Measurements from ENCODE around the gene NCOA7. TPM values are rescaled to one million over a fixed set of nuclear protein-coding genes. Genes with fewer than 3 reads are reported as not detected.
"Not testable (repeated sequence)": the region's sequence is repeated elsewhere in the genome, so short reads cannot be mapped to it uniquely, and the experiment has no call there.

Gene NCOA7
- total RNA-seq, 2 experiments from 2014 or later: 42.3 to 43.4 TPM

DNA sequence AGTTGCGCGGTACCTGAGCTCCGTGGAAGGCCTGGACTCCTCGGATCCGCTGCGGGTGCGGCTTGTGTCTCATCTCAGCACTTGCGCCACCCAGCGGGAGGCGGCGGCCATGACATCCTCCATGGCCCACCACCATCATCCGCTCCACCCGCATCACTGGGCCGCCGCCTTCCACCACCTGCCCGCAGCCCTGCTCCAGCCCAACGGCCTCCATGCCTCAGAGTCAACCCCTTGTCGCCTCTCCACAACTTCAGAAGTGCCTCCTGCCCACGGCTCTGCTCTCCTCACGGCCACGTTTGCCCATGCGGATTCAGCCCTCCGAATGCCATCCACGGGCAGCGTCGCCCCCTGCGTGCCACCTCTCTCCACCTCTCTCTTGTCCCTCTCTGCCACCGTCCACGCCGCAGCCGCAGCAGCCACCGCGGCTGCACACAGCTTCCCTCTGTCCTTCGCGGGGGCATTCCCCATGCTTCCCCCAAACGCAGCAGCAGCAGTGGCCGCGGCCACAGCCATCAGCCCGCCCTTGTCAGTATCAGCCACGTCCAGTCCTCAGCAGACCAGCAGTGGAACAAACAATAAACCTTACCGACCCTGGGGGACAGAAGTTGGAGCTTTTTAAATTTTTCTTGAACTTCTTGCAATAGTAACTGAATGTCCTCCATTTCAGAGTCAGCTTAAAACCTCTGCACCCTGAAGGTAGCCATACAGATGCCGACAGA is 31.4 kb upstream of the NCOA7 start:
- intact Hi-C loops (cut with micrococcal nuclease): no loop called here
- Mint-ChIP-seq H3K36me3 (no peaks in the 10 kb centered on the region), H3K9me3 (no peaks in the 10 kb centered on the region), H3K4me1 (ENCODE audit: low read depth) (peaks cover 3% of the 10 kb centered on the region), H3K27me3 (peaks cover 28% of the 10 kb centered on the region), H3K4me3 (no peak overlapping the region), H3K27ac (no peak overlapping the region)
- CTCF ChIA-PET: interaction anchor here (1.0 to 4.8 kb wide), 3 partner anchors 197 to 448 kb away, joined by 3 to 18 read pairs (median 3); partner anchors contain the start of gene HINT3
- DNase-seq: peak; percentile 16
- POLR2A ChIA-PET: no interaction called here

GRCh38 chr6:125759959-125760457 is 30.8 kb upstream of the NCOA7 start:
- peaks cover 24% of the 10 kb centered on the region for H3K27me3 Mint-ChIP-seq

GRCh38 chr6:125764121-125764671 is 26.6 kb upstream of the NCOA7 start:
- ChIA-PET POLR2A (no interaction called here), CTCF (interaction anchor here (0.6 to 6.1 kb wide), 5 partner anchors 9 to 612 kb away, joined by 3 to 34 read pairs (median 5); no protein-coding TSS in a partner anchor)
- Mint-ChIP-seq H3K9me3 (no peaks in the 10 kb centered on the region), H3K4me3 (no peak overlapping the region), H3K36me3 (no peaks in the 10 kb centered on the region), H3K27me3 (peaks cover 44% of the 10 kb centered on the region), H3K27ac (no peak overlapping the region), H3K4me1 (ENCODE audit: low read depth) (peaks cover 3% of the 10 kb centered on the region)
- intact Hi-C loops (cut with micrococcal nuclease): loop anchor here (10.0 kb wide), 1 partner anchor 569 kb away; no protein-coding TSS in a partner anchor
- DNase-seq: no peak

More at GRCh38 chr6:125759959-125760457, 30.8 kb upstream of the NCOA7 start:
- intact Hi-C loops (cut with micrococcal nuclease): loop anchor here (10.0 kb wide), 1 partner anchor 565 kb away; no protein-coding TSS in a partner anchor
- ChIA-PET CTCF (interaction anchor here (1.0 to 4.8 kb wide), 3 partner anchors 196 to 449 kb away, joined by 3 to 18 read pairs (median 3); partner anchors contain the start of gene HINT3), POLR2A (no interaction called here)
- DNase-seq: no peak
- H3K4me3 Mint-ChIP-seq: no peak overlapping the region
- H3K9me3 Mint-ChIP-seq: no peaks in the 10 kb centered on the region
- no peak overlapping the region for H3K27ac Mint-ChIP-seq
- no peaks in the 10 kb centered on the region for H3K36me3 Mint-ChIP-seq
- H3K4me1 Mint-ChIP-seq (ENCODE audit: low read depth): peaks cover 3% of the 10 kb centered on the region

GRCh38 chr6:125765944-125766343 is 24.8 kb upstream of the NCOA7 start:
- intact Hi-C loops (cut with micrococcal nuclease): loop anchor here (5.0 to 10.0 kb wide), 2 partner anchors 571 to 614 kb away; partner anchors contain the start of gene TPD52L1
- H3K4me3 Mint-ChIP-seq: no peak overlapping the region
- H3K36me3 Mint-ChIP-seq: peaks cover 2% of the 10 kb centered on the region
- H3K27ac Mint-ChIP-seq: no peak overlapping the region
- ChIA-PET POLR2A (no interaction called here), CTCF (interaction anchor here (0.6 to 6.1 kb wide), 4 partner anchors 229 to 455 kb away, joined by 3 to 34 read pairs (median 9); no protein-coding TSS in a partner anchor)
- no peaks in the 10 kb centered on the region for H3K9me3 Mint-ChIP-seq
- H3K27me3 Mint-ChIP-seq: peaks cover 35% of the 10 kb centered on the region
- H3K4me1 Mint-ChIP-seq (ENCODE audit: low read depth): peaks cover 3% of the 10 kb centered on the region
- no peak for DNase-seq

DNA sequence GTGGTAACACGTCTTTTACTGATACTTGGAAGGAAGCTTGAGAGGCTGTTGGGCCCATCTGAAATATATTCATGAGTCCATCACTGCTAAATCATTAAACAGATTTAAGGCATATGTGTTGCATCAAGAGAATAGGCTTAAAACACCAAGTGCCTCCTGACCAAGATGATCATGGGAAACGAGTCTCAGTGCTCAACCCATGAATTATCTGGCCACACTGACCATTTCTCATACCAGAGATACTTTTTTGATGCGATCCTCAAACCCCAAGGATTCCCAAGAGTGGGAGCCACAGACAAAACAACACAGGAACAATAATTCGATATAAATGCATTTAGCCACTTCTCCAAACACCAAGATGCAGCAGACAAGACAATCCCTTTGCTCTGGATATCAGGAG is 24.1 kb upstream of the NCOA7 start:
- Mint-ChIP-seq H3K36me3 (peaks cover 2% of the 10 kb centered on the region), H3K9me3 (no peaks in the 10 kb centered on the region), H3K4me1 (ENCODE audit: low read depth) (peaks cover 3% of the 10 kb centered on the region), H3K4me3 (no peak overlapping the region), H3K27ac (no peak overlapping the region), H3K27me3 (peaks cover 33% of the 10 kb centered on the region)
- no peak for DNase-seq
- intact Hi-C loops (cut with micrococcal nuclease): loop anchor here (5.0 to 10.0 kb wide), 2 partner anchors 572 to 614 kb away; partner anchors contain the start of gene TPD52L1
- CTCF ChIA-PET: interaction anchor here (0.8 to 6.1 kb wide), 4 partner anchors 10 to 456 kb away, joined by 3 to 34 read pairs (median 9); no protein-coding TSS in a partner anchor
- POLR2A ChIA-PET: no interaction called here

DNA sequence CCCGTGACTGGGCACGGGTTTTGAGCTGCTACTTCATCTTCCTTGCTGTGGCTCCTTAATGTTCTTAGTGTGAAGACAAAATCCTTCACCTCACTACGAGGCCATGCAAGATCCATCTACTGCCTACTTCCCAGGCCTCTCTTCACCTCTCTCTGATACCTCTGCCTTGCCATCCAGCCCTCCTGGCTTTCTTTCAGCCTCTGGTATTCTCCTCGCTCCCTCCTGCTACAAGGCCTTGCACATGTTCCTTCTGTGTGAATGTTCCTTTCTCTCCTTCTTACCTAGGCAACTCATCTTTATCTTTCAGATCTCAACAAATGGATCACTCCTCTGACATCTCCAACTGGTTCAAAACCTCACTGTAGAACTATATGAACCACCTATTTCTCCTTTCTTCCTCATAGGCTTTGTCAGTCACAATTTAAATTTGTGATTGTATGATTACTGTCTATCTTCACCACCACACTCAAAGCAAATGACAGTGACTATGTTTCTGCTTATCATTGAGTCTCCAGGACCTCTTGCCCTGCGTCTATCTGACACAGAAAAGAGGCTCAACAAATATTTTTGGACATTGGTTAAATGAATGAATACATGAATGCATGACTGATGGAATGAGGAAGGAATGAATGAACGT is 21.5 kb upstream of the NCOA7 start:
- ChIA-PET POLR2A (no interaction called here), CTCF (interaction anchor here (0.7 to 6.1 kb wide), 8 partner anchors 12 to 616 kb away, joined by 3 to 34 read pairs (median 4); partner anchors contain the start of gene TPD52L1)
- Mint-ChIP-seq H3K36me3 (peaks cover 2% of the 10 kb centered on the region), H3K27me3 (peaks cover 25% of the 10 kb centered on the region), H3K4me3 (no peak overlapping the region), H3K4me1 (ENCODE audit: low read depth) (peaks cover 7% of the 10 kb centered on the region), H3K9me3 (no peaks in the 10 kb centered on the region), H3K27ac (no peak overlapping the region)
- intact Hi-C loops (cut with micrococcal nuclease): loop anchor here (1.0 to 10.0 kb wide), 3 partner anchors 458 to 617 kb away; partner anchors contain the start of gene TPD52L1
- DNase-seq: no peak

DNA sequence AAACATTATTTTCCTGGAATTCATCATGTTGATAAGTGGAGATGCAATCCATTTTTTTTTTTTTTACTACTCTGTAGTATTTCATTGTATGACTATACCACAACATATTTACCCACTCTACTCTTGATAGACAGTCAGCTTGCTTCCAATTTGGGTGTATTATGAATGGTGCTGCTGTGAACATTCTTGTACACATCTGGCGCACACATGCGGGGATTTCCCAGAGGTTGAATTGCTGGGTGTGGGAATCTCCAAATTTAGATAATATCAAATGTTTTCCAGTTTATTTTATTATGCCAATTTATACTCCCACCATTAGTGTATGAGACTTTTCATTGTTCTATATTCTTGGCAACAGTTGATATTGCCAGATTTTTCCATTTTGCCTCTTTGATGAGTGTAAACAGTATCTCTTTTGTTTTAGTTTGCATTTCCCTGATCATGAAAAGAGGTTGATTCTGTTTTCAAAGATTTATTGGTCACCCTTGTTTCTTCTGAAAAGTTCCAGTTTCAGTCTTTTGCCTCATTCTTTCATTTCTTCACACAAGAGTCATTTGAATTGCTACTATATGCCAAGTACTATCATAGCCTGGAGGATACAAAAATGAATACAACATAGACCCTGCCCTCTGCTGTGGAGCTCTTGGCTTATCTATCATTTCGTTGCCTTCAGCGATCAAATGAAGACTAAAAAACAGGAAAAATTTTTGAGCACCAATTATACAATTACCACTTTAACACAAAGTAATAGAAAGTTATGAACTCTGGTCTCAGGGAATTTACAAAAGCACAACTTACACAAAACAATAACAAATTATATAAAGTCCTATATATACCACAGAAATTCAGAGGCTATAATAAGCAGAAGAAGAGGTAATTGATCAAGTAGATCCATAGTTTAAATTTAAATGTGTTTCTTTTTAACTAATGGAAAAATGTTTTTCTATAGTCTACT is 17.1 kb upstream of the NCOA7 start:
- Mint-ChIP-seq H3K9me3 (no peaks in the 10 kb centered on the region), H3K36me3 (peaks cover 2% of the 10 kb centered on the region), H3K4me1 (ENCODE audit: low read depth) (peaks cover 7% of the 10 kb centered on the region), H3K27me3 (peaks cover under 1% of the 10 kb centered on the region), H3K4me3 (no peak overlapping the region), H3K27ac (no peak overlapping the region)
- ChIA-PET CTCF (no interaction called here), POLR2A (no interaction called here)
- DNase-seq: peak; percentile 35
- intact Hi-C loops (cut with micrococcal nuclease): no loop called here

DNA sequence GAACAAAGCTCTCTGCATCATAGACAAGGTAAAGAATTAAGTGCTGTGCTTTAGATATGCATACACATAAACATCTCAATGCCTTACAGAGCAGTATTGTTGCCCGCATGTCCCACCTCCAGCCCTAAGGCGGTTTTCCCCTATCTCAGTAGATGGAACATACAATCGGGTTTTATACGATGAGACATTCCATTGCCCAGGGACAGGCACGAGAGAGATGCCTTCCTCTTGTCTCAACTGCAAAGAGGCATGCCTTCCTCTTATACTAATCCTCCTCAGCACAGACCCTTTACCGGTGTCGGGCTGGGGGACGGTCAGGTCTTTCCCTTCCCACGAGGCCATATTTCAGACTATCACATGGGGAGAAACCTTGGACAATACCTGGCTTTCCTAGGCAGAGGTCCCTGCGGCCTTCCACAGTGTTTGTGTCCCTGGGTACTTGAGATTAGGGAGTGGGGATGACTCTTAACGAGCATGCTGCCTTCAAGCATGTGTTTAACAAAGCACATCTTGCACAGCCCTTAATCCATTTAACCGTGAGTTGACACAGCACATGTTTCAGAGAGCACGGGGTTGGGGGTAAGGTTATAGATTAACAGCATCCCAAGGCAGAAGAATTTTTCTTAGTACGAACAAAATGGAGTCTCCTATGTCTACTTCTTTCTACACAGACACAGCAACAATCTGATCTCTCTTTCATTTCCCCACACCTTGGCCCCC is 14.5 kb upstream of the NCOA7 start:
- H3K9me3 Mint-ChIP-seq; H3K27ac Mint-ChIP-seq; H3K4me3 Mint-ChIP-seq; H3K27me3 Mint-ChIP-seq; POLR2A ChIA-PET; H3K4me1 Mint-ChIP-seq (ENCODE audit: low read depth); H3K36me3 Mint-ChIP-seq; DNase-seq; intact Hi-C loops (cut with micrococcal nuclease): not testable (repeated sequence)
- CTCF ChIA-PET: interaction anchor here (1.0 kb wide), 1 partner anchor 24 kb away, joined by 3 read pairs; no protein-coding TSS in a partner anchor

DNA sequence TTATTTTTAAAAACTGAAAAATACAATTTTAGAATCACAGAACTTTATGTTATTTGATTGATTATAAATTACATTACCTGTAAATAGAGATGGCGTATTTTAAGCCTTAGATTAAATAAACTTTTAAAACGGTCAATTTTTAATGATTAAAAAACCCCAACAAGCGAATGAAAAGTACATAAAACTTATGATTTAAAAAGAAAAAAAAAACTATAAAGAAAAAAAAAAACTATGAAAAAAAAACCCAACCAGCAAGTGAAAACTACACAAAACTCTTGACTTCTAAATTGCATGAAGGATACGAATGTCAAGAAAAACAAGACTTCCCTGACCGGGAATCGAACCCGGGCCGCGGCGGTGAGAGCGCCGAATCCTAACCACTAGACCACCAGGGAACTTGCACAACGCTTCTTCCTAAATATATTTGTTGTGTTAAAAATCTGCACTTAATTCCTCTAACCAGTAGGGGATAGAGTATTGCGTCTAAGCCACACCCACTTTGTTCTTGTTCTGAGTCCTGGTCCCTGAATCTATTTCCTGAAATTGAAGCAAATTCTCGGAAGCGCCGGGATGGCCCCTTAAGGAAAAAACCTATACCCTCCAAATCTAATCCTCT is 10.7 kb upstream of the NCOA7 start:
- intact Hi-C loops (cut with micrococcal nuclease): loop anchor here (1.0 to 5.0 kb wide), 5 partner anchors 31 to 1487 kb away; partner anchors contain the start of genes HEY2, HINT3, RNF146 and TRMT11
- POLR2A ChIA-PET: interaction anchor here (0.9 to 2.6 kb wide), 7 partner anchors 10 to 480 kb away, joined by 3 to 101 read pairs (median 11); partner anchors contain the start of genes HINT3, NCOA7 and TRMT11
- CTCF ChIA-PET: interaction anchor here (1.3 to 3.9 kb wide), 10 partner anchors 11 to 469 kb away, joined by 4 to 93 read pairs (median 10); partner anchors contain the start of genes HINT3, NCOA7 and TRMT11
- H3K27ac Mint-ChIP-seq: no peak overlapping the region
- no peak overlapping the region for H3K4me3 Mint-ChIP-seq
- H3K27me3 Mint-ChIP-seq: no peaks in the 10 kb centered on the region
- peak; percentile 90 for DNase-seq
- peaks cover 14% of the 10 kb centered on the region for H3K4me1 Mint-ChIP-seq (ENCODE audit: low read depth)
- no peaks in the 10 kb centered on the region for H3K9me3 Mint-ChIP-seq
- no peaks in the 10 kb centered on the region for H3K36me3 Mint-ChIP-seq
